ENCODE measurements around the gene ADARB1. TPM values are rescaled to one million over a fixed set of nuclear protein-coding genes. Genes with fewer than 3 reads are reported as not detected.

The ADARB1 gene
- total and polyA plus RNA-seq, 9 of the 15 experiments (the other 6 are each of a cell fraction or from before 2014, with no cell fraction given) = 6.7 to 16.0 (median 8.3) TPM

DNA sequence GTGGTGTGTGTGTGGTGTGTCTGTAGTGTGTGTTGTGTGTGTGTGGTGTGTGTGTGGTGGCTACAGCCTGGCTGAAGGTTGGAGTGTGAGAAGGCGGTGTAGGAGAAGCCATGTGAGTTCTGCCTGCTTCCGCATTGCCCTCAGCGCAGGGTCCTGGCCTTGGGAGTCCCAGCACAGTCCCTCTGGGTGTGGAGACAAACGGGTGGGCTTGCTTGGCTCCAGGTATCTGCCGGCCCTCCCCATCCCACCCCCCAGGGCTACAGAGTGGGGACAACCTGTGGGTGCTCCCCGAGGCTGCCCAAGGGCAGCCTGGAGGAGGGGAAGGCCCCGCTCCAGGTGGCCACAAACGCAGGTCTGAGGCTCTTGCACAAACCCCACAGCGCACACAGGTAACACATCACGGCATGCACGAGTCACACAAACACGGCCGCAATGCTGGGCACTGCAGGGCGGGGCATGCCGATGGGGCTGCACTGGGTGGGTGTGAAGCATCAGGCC is 31.7 kb upstream of the ADARB1 start (continued):
- TF ChIP-seq, protein P1, sequence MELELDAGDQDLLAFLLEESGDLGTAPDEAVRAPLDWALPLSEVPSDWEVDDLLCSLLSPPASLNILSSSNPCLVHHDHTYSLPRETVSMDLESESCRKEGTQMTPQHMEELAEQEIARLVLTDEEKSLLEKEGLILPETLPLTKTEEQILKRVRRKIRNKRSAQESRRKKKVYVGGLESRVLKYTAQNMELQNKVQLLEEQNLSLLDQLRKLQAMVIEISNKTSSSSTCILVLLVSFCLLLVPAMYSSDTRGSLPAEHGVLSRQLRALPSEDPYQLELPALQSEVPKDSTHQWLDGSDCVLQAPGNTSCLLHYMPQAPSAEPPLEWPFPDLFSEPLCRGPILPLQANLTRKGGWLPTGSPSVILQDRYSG (tag; conservative IDR thresholded peaks at IDR 0.05; ENCODE audit: low read depth) = no peak
- TF ChIP-seq SIN3B (IDR thresholded peaks at IDR 0.05; ENCODE audit: low read depth) = no peak
- TF ChIP-seq, protein P2, sequence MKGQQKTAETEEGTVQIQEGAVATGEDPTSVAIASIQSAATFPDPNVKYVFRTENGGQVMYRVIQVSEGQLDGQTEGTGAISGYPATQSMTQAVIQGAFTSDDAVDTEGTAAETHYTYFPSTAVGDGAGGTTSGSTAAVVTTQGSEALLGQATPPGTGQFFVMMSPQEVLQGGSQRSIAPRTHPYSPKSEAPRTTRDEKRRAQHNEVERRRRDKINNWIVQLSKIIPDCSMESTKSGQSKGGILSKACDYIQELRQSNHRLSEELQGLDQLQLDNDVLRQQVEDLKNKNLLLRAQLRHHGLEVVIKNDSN (CRISPR knock-in tag; IDR thresholded peaks at IDR 0.05) = no peak
- no peak for TF ChIP-seq U2AF2 (optimal IDR thresholded peaks at IDR 0.05; ENCODE audit: low read depth, low read length)
- TF ChIP-seq MEF2D (tag; conservative IDR thresholded peaks at IDR 0.05; ENCODE audit: low read depth) = no peak

DNA sequence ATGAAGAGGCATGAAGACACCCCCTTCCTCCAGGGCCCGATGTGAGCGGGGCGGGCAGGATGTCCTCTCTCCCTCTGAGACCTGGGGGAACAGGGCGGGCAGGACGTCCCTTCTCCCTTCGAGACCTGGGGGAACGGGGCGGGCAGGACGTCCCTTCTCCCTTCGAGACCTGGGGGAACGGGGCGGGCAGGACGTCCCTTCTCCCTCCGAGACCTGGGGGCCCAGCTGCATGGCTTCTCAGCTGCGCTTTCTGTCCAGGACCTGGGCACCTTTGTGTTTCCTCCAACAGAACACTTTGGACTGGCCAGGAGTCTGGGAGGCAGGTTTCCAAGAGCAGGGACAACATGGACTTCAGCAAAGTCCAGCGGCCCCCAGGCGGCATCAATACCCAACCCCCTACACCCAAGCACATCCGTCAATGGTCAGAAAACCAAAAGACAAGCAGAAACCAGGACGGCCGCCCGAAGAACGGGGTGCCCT is 30.8 kb upstream of the ADARB1 start:
- Histone ChIP-seq H3K9me1 (ENCODE audit: control insufficient read depth, insufficient read depth, low read length) (no peaks in the 10 kb centered on the region), H3K36me3 (ENCODE audit: control insufficient read depth, insufficient read depth, low read length) (no peaks in the 10 kb centered on the region), H3K27me3 (ENCODE audit: control insufficient read depth in 2 of 2, insufficient read depth in 2 of 2, low read length in 2 of 2) (peaks cover 29 to 54% of the 10 kb centered on the region in 2 experiments), H3K4me1 (replicated peaks in 1 of 2; ENCODE audit: control insufficient read depth in 2 of 2, insufficient read depth in 2 of 2, low read length in 2 of 2) (peaks cover 0 to 20% of the 10 kb centered on the region in 2 experiments; a peak in 1 of 5 replicates), H3K9me3 (replicated peaks; ENCODE audit: control insufficient read depth, insufficient read depth, low read depth, low read length) (peaks cover 7% of the 10 kb centered on the region), H3K4me3 (no peak overlapping the region), H3K4me2 (ENCODE audit: insufficient read depth, low read length) (no peak overlapping the region), H3K27ac (ENCODE audit: extremely low read depth, low read depth, low read length) (no peak overlapping the region), H2AFZ (ENCODE audit: low read depth, low read length) (no peak overlapping the region), H3K9ac (ENCODE audit: insufficient read depth in 1 of 2, low read depth in 2 of 2, low read length in 2 of 2) (no peak overlapping the region), H3K79me2 (ENCODE audit: control insufficient read depth, insufficient read depth, low read length) (no peaks in the 10 kb centered on the region), H4K20me1 (replicated peaks; ENCODE audit: control insufficient read depth, insufficient read depth, low read length) (no peaks in the 10 kb centered on the region; the same call in 1 of the 2 replicates)
- CTCF ChIA-PET (ENCODE audit: low intra/inter-chr PET ratio) = interaction anchor here (0.6 kb wide), 1 partner anchor 14 kb away, joined by 3 read pairs; no protein-coding TSS in a partner anchor
- ATAC-seq (no peak), DNase-seq (ENCODE audit: extremely low read depth in 1 of 4, low spot score in 3 of 4) (no peak), FAIRE-seq (no peak)
- intact Hi-C loops (cut with micrococcal nuclease) = no loop called here
- in situ Hi-C loops (cut with MboI) = no loop called here
- no TSS peak for BruUV-seq (replicated peaks)
- WGBS (ENCODE audit: insufficient coverage, low coverage, missing lambda C conversion rate) = 6% methylated on average over 14 of the region's 22 CpGs
- POLR2A ChIA-PET = interaction anchor here (1.0 kb wide), 2 partner anchors 10 to 14 kb away, joined by 3 to 5 read pairs; no protein-coding TSS in a partner anchor
- TF ChIP-seq, protein P3, sequence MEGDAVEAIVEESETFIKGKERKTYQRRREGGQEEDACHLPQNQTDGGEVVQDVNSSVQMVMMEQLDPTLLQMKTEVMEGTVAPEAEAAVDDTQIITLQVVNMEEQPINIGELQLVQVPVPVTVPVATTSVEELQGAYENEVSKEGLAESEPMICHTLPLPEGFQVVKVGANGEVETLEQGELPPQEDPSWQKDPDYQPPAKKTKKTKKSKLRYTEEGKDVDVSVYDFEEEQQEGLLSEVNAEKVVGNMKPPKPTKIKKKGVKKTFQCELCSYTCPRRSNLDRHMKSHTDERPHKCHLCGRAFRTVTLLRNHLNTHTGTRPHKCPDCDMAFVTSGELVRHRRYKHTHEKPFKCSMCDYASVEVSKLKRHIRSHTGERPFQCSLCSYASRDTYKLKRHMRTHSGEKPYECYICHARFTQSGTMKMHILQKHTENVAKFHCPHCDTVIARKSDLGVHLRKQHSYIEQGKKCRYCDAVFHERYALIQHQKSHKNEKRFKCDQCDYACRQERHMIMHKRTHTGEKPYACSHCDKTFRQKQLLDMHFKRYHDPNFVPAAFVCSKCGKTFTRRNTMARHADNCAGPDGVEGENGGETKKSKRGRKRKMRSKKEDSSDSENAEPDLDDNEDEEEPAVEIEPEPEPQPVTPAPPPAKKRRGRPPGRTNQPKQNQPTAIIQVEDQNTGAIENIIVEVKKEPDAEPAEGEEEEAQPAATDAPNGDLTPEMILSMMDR (IDR thresholded peaks at IDR 0.05 in 2 of 3, conservative IDR thresholded peaks at IDR 0.05 in 1 of 3; ENCODE audit: insufficient read depth in 2 of 3, low read depth in 1 of 3, low read length in 3 of 3) = no peak
- no peak for TF ChIP-seq FOXK1 (CRISPR knock-in tag; IDR thresholded peaks at IDR 0.05; ENCODE audit: borderline replicate concordance)
- TF ChIP-seq, protein P4, sequence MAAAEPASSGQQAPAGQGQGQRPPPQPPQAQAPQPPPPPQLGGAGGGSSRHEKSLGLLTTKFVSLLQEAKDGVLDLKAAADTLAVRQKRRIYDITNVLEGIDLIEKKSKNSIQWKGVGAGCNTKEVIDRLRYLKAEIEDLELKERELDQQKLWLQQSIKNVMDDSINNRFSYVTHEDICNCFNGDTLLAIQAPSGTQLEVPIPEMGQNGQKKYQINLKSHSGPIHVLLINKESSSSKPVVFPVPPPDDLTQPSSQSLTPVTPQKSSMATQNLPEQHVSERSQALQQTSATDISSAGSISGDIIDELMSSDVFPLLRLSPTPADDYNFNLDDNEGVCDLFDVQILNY (CRISPR knock-in tag; IDR thresholded peaks at IDR 0.05) = no peak
- TF ChIP-seq, protein P5, sequence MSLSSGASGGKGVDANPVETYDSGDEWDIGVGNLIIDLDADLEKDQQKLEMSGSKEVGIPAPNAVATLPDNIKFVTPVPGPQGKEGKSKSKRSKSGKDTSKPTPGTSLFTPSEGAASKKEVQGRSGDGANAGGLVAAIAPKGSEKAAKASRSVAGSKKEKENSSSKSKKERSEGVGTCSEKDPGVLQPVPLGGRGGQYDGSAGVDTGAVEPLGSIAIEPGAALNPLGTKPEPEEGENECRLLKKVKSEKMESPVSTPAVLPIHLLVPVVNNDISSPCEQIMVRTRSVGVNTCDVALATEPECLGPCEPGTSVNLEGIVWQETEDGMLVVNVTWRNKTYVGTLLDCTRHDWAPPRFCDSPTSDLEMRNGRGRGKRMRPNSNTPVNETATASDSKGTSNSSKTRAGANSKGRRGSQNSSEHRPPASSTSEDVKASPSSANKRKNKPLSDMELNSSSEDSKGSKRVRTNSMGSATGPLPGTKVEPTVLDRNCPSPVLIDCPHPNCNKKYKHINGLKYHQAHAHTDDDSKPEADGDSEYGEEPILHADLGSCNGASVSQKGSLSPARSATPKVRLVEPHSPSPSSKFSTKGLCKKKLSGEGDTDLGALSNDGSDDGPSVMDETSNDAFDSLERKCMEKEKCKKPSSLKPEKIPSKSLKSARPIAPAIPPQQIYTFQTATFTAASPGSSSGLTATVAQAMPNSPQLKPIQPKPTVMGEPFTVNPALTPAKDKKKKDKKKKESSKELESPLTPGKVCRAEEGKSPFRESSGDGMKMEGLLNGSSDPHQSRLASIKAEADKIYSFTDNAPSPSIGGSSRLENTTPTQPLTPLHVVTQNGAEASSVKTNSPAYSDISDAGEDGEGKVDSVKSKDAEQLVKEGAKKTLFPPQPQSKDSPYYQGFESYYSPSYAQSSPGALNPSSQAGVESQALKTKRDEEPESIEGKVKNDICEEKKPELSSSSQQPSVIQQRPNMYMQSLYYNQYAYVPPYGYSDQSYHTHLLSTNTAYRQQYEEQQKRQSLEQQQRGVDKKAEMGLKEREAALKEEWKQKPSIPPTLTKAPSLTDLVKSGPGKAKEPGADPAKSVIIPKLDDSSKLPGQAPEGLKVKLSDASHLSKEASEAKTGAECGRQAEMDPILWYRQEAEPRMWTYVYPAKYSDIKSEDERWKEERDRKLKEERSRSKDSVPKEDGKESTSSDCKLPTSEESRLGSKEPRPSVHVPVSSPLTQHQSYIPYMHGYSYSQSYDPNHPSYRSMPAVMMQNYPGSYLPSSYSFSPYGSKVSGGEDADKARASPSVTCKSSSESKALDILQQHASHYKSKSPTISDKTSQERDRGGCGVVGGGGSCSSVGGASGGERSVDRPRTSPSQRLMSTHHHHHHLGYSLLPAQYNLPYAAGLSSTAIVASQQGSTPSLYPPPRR (CRISPR knock-in tag; IDR thresholded peaks at IDR 0.05; ENCODE audit: borderline replicate concordance) = no peak
- TF ChIP-seq SMARCC2 (IDR thresholded peaks at IDR 0.05; ENCODE audit: low read depth) = no peak

All from K562 (cell line).